Putamen (tissue), 1 donor: ENCODE measurements around the gene DCBLD1.

Source experiments
- DNase-seq: peaks from one replicate; pipeline ENCODE4 v3.0.0-alpha.2; 2016; ENCODE audit warnings: low spot score

DCBLD1 gene

GRCh38 chr6:117472667-117473066 is 9.8 kb upstream of the DCBLD1 start:
- no peak for DNase-seq

- DNase-seq: no peak
These were observed 9.1 kb upstream of the DCBLD1 start for GRCh38 chr6:117473401-117473800.

GRCh38 chr6:117477988-117478852 is 4.3 kb upstream of the DCBLD1 start:
- DNase-seq: no peak

- DNase-seq: no peak
These were observed 3.6 kb upstream of the DCBLD1 start for GRCh38 chr6:117478853-117479231.

GRCh38 chr6:117480651-117481050 is 1.8 kb upstream of the DCBLD1 start:
- DNase-seq: no peak

- no peak for DNase-seq
These were observed 1.1 kb upstream of the DCBLD1 start for GRCh38 chr6:117481278-117481925.

- no peak for DNase-seq
These were observed 591 bp upstream of the DCBLD1 start for GRCh38 chr6:117481926-117482239.

- peak; percentile 9 for DNase-seq
These were observed 650 bp downstream of the DCBLD1 start for GRCh38 chr6:117483004-117483644.

GRCh38 chr6:117483645-117484016 is 1.2 kb downstream of the DCBLD1 start:
- DNase-seq: no peak

GRCh38 chr6:117484052-117484646 is 1.7 kb downstream of the DCBLD1 start:
- DNase-seq: no peak

GRCh38 chr6:117485433-117485832 is 3.0 kb downstream of the DCBLD1 start:
- DNase-seq: no peak

- no peak for DNase-seq
These were observed 5.3 kb downstream of the DCBLD1 start for GRCh38 chr6:117487821-117488220.

- DNase-seq: no peak
These were observed 6.5 kb downstream of the DCBLD1 start for GRCh38 chr6:117489003-117489402.

GRCh38 chr6:117491916-117492315 is 9.4 kb downstream of the DCBLD1 start:
- no peak for DNase-seq

- no peak for DNase-seq
These were observed 11.0 kb downstream of the DCBLD1 start for GRCh38 chr6:117493470-117493869.

GRCh38 chr6:117494283-117494682 is 11.8 kb downstream of the DCBLD1 start:
- no peak for DNase-seq

- DNase-seq: no peak
These were observed 12.3 kb downstream of the DCBLD1 start for GRCh38 chr6:117494694-117495318.

- DNase-seq: no peak
These were observed 13.0 kb downstream of the DCBLD1 start for GRCh38 chr6:117495425-117495824.

GRCh38 chr6:117495869-117496268 is 13.4 kb downstream of the DCBLD1 start:
- no peak for DNase-seq

GRCh38 chr6:117496383-117496990 is 14.0 kb downstream of the DCBLD1 start:
- no peak for DNase-seq

- DNase-seq: no peak
These were observed 14.8 kb downstream of the DCBLD1 start for GRCh38 chr6:117497237-117497636.

- no peak for DNase-seq
These were observed 15.7 kb downstream of the DCBLD1 start for GRCh38 chr6:117498159-117498558.
